GM19099 (cell line): ENCODE measurements around the gene BEST4.
A peak's percentile ranks its signal among the peaks of the same experiment; 100 is the strongest.

ENCODE experiments used
- POLR2A ChIP-seq: IDR thresholded peaks from 3 replicates; pipeline ENCODE4 v1.6.1; 2011; ENCODE audit warnings: low read depth; ENCODE audit not compliant: insufficient read length; ENCODE audit errors: extremely low read depth

The BEST4 gene

DNA sequence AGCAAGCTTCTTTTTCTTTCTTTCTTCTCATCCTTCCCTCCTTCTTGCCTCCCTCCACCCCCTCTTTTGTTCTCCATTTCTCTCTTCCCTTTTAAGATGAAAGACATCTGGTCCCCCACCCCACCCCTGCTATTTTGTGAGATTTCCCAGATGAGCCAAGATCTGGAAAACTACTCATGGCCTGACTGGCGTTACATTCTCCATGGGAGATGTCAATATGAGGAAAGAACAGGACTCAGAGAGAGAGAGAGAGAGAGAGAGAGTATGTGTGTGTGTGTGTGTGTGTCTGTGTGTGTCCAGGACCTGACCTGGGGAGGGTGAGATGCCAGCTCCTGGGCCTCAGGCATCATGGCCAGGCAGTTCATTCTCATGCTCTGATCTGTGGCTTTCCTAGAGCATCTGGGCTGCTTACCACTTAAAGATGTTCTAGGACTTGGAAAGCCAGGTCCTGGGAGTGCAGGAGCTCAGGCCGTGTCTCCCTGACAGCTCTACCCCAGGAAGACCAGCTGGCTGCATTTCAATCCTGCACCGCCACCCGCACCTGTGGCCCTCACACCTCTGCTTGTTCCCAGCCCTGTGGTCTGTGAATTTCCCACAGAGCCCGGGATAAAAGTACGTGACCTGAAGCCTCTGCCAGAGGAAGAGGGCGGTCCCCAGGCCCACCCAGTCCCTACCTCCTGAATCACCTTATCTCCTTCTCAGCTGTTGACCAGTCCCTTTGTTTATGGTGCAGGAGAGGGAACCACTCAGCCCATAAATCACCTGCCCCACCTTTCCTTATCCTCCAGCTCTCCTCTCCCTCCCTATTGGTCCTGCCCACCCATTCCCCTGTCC, 3.2 kb upstream of the BEST4 start:
- TF ChIP-seq POLR2A = no peak

DNA sequence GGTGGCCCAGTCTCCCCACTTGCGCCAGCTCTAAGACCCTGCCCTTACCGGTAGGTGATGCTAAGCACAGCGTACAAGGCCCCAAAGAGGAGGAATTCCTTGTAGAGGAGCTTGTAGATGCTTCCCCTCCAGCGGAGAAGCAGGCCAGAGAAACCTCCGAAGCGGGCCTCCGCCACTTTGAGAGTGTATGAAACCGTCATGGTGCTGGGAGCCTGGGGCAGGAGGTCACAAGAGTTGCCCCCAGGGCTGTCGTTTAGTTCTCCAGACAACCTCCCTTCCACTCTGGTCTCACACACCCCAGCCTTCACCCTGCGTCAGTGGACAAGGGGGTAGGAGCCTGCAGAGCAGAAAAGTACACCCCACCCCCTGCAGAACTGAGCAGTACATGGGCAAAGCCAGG, 464 bp downstream of the BEST4 start:
- TF ChIP-seq POLR2A = no peak

DNA sequence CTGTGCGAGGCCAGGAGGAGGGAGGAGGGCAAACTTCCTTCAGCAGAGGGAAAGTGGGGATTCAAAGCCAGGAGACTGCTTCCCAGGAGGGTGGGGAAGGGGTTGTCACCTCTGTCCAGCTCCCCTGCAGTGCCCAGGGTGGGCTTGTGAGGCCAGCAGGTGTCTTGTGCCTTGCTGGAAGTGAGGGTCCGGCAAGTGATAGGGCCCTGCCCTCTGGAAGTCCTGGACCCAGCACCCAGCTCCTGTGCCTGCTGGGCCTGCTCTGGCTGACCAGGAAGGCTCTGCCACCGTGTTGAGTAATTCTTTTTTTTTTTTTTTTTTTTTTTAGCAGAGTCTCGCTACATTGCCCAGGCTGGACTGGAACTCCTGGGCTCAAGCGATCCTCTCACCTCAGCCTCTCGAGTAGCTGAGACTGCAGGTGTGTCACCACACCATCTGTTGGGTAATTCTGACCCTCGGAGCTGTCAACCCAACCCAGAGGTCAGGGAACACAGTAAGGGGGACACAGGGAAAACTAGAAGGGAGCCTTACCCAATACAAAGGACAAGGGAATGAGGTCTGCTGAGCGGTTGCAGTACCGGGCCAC, 1.0 kb downstream of the BEST4 start:
- no peak for TF ChIP-seq POLR2A

DNA sequence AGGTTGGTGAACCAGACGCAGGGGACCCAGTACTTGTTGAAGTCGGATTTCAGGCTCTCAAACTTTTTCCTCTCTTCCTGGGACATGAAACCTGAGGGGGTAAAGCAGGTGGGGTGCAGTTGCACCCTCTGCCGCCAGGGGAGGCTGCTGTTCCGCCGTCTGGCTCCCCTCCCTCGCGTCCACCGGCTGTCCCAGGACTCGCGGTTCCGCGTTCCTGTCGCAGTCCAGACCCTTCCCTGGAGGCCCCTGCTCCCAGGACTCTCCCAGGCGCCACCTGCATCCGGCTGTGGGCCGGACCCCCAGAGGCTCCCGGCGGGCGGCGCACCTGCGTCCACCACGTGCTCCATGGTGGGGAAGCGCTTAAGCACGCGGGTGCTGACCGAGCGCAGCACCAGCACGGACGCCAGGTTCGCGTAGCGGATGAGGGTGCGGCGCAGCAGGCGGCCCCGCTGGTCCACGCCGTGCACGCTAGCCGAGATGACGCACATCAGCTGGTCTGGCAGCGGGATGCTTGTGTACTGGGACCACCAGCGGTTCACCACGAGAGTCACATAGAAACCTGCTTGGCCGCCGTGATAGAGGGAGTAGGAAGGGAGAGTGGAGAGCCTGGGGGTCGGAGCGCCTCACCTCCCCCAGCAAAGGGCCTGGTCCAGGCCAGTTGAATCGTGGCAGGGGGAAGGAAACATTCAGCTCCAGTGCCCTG, 1.7 kb downstream of the BEST4 start:
- TF ChIP-seq POLR2A = peak; percentile 43

DNA sequence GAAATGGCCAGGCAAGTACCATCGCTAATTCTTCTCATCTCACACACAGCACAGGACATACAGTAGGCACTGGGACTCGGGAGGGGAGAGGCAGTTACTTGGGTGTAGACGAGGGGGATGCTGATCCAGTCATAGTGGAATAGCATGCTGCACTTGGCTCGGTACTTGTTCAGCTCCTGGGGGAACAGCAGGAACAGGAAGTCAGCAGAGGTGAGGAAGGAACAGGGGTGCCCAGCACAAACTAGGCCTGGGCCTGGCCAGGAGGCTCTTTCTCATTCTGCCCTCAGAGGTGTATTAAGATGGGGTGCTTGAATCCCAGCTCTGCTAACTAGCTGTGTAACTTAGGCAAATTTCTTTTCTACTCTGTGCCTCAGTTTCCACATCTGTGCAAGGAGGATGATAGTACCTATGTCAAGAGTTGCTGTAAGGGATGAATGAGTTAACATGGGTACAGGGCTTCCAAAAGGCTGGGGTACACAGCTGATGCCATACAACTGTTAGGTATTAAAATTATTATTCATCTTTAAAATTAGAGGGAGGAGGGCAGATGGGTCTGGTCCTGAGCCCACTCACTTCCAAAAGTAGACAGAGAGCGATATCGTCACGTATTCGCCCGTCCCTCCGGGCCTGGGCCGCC, 2.4 kb downstream of the BEST4 start:
- no peak for TF ChIP-seq POLR2A

DNA sequence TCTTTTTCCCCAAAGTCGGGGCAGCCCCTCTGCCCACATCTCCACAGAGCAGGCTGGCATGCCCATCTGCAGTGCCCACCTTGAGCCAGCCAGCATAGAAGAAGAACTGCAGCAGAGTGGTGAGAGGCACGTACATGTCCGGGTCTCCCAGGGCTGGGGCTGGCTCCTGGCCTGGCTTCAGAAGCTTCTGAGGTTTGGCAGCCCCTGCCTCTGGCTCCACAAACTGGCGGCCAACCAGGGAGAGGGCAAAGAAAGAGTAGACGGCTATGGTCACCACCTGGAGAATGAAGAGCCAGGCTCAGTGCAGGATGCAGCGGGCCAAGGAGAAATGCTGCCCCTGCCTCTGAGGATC, 3.0 kb downstream of the BEST4 start:
- no peak for TF ChIP-seq POLR2A

DNA sequence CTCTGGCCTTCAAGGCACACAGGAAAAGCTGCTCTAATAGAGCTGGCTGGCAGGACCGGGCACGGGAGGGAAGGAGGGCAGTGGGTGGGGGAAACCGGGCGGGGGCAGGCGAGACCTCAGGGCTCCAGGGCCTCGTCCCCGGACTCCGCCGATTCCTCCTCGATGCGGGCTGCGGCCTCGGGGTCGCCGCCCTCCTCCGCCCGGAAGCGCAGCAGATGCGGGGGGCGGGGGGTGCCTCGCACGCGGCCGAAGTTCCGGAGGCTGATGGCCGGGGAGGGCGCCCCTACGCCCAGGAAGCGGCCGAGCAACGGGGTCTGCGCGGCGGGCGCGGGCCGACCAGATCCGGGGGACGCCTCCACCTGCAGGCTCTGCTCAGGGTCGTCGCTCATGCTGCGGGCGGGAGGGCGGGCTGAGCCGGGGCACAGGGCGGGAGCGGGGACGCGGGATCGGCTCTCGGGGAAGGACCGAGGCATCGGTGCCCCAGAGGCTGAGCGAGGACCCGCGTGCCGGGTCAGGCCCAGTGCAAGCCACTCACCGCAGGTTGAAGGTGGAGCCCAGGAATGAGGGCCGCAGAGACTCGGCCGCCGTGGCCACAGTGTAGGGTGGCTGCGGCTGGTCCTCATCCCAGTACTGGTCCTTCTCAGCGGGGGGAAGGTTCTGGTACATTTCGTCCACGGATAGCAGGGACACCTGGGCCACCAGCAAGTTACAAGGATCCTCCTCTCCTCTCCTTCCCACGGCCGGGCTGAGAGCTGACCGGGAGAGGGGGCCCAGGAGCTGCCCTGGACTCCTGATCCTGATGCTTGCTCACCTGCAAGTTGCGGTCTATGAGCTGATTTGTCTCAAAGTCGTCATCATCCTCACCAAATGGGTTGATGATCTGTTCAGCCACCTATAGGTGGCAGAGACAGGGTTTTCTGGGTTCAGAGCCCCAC, 3.6 kb downstream of the BEST4 start:
- peak; percentile 62 for TF ChIP-seq POLR2A

DNA sequence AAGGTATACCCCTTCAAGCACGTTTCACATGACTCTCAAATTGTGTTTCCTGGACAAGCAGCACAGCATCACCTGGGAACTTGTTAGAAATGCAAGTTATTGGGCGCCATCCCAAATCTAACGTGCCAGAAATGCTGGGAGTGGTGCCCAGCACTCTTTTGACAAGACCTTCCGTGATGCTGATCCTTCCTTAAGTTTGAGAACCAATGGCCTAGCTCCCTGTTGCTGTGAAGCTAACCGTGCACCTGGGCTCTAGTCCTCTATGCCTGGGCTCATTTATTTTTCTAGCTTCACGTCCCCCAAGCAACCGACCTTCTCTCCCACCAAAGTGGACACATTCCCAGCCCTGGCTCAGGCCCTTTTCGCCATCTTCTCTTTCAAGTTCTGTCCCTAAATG, 4.3 kb downstream of the BEST4 start:
- no peak for TF ChIP-seq POLR2A

DNA sequence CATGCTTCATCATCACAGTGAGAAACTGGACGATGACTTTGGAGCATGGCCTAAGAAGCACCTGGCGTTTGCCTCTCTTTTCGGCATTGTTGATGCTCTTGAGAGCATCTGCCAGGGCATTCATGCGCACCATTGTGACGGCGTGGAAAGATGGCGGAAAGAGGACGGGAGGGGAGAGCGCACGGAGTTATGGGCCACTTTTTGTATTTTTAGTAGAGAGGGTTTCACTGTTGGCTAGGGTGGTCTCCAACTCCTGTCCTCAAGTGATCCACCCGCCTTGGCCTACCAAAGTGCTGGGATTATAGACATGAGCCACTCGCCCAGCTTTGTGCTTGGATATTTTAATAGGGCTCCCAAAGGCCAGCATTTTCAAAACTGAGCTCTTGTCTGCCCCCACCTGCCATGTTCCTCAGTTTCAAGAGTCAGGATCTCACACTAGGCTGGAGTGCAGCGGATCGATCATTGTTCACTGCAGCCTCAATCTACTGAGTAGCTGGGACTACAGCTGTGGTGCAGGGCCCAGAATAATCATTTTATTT, 7.3 kb downstream of the BEST4 start:
- TF ChIP-seq POLR2A = peak; percentile 35

DNA sequence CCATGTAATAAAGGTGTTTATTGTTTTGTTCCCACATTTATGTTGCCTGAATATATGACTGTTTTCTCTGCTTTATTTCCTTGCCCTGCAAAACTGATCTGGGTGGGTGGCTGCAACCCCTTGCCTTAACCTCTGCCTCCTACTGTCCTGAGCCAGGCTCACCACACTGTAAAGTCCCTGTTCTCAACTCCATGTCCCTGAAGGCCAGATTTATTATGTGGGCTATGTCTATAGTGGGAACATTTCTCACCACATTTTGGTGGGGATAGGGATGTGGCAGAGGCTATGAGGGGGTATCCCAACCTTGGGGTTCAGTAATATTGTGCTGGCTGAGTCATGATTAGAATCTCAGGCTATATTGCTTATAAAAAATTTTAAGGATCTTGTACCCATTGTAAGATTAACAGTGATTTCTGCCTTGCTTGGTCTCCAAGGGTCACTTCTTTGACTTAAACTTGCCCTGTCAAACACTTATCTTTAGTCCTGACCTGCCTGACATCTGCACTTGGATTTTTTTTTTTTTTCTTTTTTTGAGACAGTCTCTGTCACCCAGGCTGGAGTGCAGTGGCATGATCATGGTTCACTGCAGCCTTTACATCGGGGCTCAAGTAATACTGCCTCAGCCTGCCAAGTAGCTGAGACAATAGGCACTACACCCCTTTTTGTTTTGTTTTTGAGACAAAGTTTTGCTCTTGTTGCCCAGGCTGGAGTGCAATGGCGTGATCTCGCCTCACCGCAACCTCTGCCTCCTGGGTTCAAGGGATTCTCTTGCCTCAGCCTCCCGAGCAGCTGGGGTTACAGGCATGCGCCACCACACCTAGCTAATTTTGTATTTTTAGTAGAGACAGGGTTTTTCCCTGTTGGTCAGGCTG, 9.0 kb downstream of the BEST4 start:
- no peak for TF ChIP-seq POLR2A

DNA sequence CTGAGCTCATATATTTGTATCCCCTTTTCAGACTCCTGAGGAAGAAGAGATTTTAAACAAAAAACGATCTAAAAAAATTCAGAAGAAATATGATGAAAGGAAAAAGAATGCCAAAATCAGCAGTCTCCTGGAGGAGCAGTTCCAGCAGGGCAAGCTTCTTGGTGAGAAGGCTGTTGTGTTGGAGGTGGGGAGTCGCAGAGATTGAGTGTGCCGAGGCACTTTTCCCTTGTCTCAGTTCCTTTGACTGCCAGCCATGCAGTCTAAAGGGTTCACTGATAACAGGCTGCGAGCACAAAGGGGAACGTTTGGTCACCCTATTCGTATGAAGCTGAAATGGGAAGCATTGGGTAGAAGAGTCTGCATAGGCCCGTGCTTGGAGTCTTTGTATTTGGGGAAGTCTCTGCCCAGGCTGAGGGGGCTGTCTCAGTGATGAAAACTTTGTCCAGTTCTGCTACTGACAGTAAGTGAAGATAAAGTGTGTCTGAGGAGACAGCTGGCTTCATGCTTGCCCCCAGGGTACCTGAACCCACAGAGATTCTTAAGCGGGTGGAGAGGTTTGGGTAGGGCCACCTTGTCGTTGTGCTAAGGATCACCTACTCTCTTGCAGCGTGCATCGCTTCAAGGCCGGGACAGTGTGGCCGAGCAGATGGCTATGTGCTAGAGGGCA, 9.9 kb downstream of the BEST4 start:
- no peak for TF ChIP-seq POLR2A

DNA sequence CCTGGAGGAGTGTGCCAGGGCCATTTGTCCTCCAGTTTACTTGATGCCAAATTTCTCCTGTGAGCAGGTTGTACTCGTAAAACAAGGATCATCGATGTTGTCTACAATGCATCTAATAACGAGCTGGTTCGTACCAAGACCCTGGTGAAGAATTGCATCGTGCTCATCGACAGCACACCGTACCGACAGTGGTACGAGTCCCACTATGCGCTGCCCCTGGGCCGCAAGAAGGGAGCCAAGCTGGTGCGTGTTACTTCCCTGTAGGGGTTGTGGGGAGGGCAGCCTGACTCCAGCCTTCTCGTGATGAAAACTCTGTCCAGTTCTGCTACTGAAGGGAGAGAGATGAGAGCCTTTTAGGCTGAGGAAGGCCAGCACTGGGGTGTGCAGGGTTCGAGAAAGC, 10.4 kb downstream of the BEST4 start:
- TF ChIP-seq POLR2A = no peak

DNA sequence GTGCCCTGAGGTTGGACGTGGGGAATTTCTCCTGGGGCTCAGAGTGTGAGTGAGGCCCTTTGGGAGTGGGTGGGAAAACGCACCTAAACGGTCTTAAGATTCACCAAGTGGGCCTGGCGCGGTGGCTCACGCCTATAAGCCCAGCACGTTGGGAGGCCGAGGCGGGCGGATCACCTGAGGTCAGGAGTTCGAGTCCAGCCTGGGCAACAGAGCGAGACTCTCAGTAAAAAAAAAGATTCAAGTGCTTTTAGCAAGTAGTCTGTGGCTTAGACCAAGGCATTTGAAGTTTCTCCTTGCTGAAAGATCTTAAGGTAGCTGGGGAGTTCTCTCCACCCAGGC, 11.3 kb downstream of the BEST4 start:
- TF ChIP-seq POLR2A = no peak
